PFSK-1 (cell line): ENCODE data around the gene TAC3.

Experiments used
- POLR2AphosphoS5 ChIP-seq: IDR thresholded peaks from 2 replicates; pipeline ENCODE4 v1.6.1; 2012; ENCODE audit warnings: low read depth, mild to moderate bottlenecking, control low read depth, low read length, moderate library complexity
- REST ChIP-seq, 2 experiments: IDR thresholded peaks; 2 replicates each; pipeline versions ENCODE4 v1.6.1 to v1.8.0; 2011 to 2012; ENCODE audit warnings: low read depth in 2 of 2, low read length in 2 of 2, control low read depth in 1 of 2, inconsistent platforms in 1 of 2, mild to moderate bottlenecking in 1 of 2, moderate library complexity in 1 of 2; ENCODE audit not compliant: insufficient read depth in 1 of 2
- SIN3A ChIP-seq: IDR thresholded peaks from 2 replicates; pipeline ENCODE4 v1.6.1; 2012; ENCODE audit warnings: mild to moderate bottlenecking, low read length, moderate library complexity, borderline replicate concordance; ENCODE audit not compliant: insufficient read depth
- TAF1 ChIP-seq: IDR thresholded peaks from 2 replicates; pipeline ENCODE4 v1.6.1; 2012; ENCODE audit warnings: low read length, control low read depth, borderline replicate concordance; ENCODE audit not compliant: insufficient read depth

GRCh38 chr12:57063991-57064685, 47.8 kb upstream of the TAC3 start:
- TF ChIP-seq SIN3A = no peak
- TF ChIP-seq POLR2AphosphoS5 = no peak
- TF ChIP-seq TAF1 = no peak
- no peak for TF ChIP-seq REST (IDR thresholded peaks at IDR 0.05; ENCODE audit: insufficient read depth in 1 of 2, low read depth in 2 of 2, low read length in 2 of 2)
